PC-9 (cell line): ENCODE measurements around the gene CMTM6. TPM values are rescaled to one million over a fixed set of nuclear protein-coding genes. Genes with fewer than 3 reads are reported as not detected.

Experiments used
- BruUV-seq: library from RNA; stranded (reverse); fragments of 400-500 nt; replicated peaks from 2 replicates; lab custom pipeline; 2021; lab: Mats Ljungman, UMichigan
- CTCF ChIA-PET: fragments of 300-600 bp; sonication (Branson Sonifier 250); formaldehyde crosslinking; loops from one replicate; lab custom pipeline; 2022; ENCODE audit warnings: antibody characterized with exemption; lab: Charles Lee
- POLR2A ChIA-PET: fragments of 300-600 bp; sonication (Branson Sonifier 250); formaldehyde crosslinking; loops from one replicate; lab custom pipeline; 2022; ENCODE audit warnings: antibody characterized with exemption; ENCODE audit not compliant: unreplicated experiment; lab: Charles Lee
- DNase-seq, 2 experiments: peaks; one replicate each; pipeline versions ENCODE4 v3.0.0 to v3.0.0-alpha.2; 2015 to 2022; ENCODE audit warnings: mixed read lengths in 1 of 2
- H2AFZ ChIP-seq: fragments of 200-600 bp; sonication (generic); 2 replicates; pipeline ENCODE4 v1.8.1; 2017; ENCODE audit warnings: antibody characterized with exemption
- H3F3A ChIP-seq: fragments of 200-600 bp; sonication (generic); 2 replicates; pipeline ENCODE4 v1.8.1; 2017; ENCODE audit warnings: antibody characterized with exemption, mild to moderate bottlenecking, low read depth; ENCODE audit not compliant: insufficient read depth
- H3K27ac ChIP-seq: fragments of 200-600 bp; sonication (generic); 2 replicates; pipeline ENCODE4 v1.6.1; 2016; ENCODE audit warnings: mixed run types
- H3K27me3 ChIP-seq: fragments of 200-600 bp; sonication (generic); 2 replicates; pipeline ENCODE4 v1.6.1; 2016; ENCODE audit warnings: low read depth, mixed run types; ENCODE audit not compliant: insufficient read depth
- H3K36me3 ChIP-seq: fragments of 200-600 bp; sonication (generic); 2 replicates; pipeline ENCODE4 v1.6.1; 2016; ENCODE audit warnings: low read depth, mixed run types
- H3K4me1 ChIP-seq: fragments of 200-600 bp; sonication (generic); replicated peaks from 2 replicates; pipeline ENCODE4 v1.6.1; 2016; ENCODE audit warnings: mixed run types; ENCODE audit not compliant: insufficient read depth
- H3K4me2 ChIP-seq: fragments of 200-600 bp; sonication (generic); 2 replicates; pipeline ENCODE4 v1.6.1; 2017; ENCODE audit warnings: mixed run types
- H3K4me3 ChIP-seq: fragments of 200-600 bp; sonication (generic); 2 replicates; pipeline ENCODE4 v1.6.1; 2016; ENCODE audit warnings: mixed run types
- H3K79me2 ChIP-seq: fragments of 200-600 bp; sonication (generic); 2 replicates; pipeline ENCODE4 v1.6.1; 2017; ENCODE audit warnings: low read depth, mixed run types
- H3K9me2 ChIP-seq: fragments of 200-600 bp; sonication (generic); 2 replicates; pipeline ENCODE4 v1.8.1; 2017; ENCODE audit warnings: mild to moderate bottlenecking; ENCODE audit not compliant: insufficient read depth
- H3K9me3 ChIP-seq: fragments of 200-600 bp; sonication (generic); 2 replicates; pipeline ENCODE4 v1.8.1; 2016; ENCODE audit warnings: low read depth; ENCODE audit not compliant: insufficient read depth
- H4K20me1 ChIP-seq: fragments of 200-600 bp; sonication (generic); 2 replicates; pipeline ENCODE4 v1.8.1; 2017; ENCODE audit not compliant: insufficient read depth
- EZH2 ChIP-seq: fragments of 200-600 bp; sonication (generic); IDR thresholded peaks from 2 replicates; pipeline ENCODE4 v1.8.0; 2017; ENCODE audit warnings: antibody characterized with exemption, low read depth
- intact Hi-C: fragments of 100-400 bp; cut with micrococcal nuclease; formaldehyde crosslinking; loops from one replicate; pipeline ENCODE4 v1.10.0; 2022; ENCODE audit not compliant: unreplicated experiment
- total RNA-seq: library from RNA; stranded (reverse); gene quantifications from 2 replicates; pipeline ENCODE4 v1.2.3, GENCODE V29; 2021
- TF ChIP-seq, protein P1 (sequence below): fragments of 200-600 bp; sonication (generic); conservative IDR thresholded peaks from 2 replicates; pipeline ENCODE4 v1.6.1; 2017; ENCODE audit warnings: mixed run types, antibody characterized with exemption, mild to moderate bottlenecking, moderate library complexity

The CMTM6 gene
- total RNA-seq, 1 experiment from 2014 or later, result 69.4 TPM

- no peak for TF ChIP-seq EZH2
- TF ChIP-seq, protein P1, sequence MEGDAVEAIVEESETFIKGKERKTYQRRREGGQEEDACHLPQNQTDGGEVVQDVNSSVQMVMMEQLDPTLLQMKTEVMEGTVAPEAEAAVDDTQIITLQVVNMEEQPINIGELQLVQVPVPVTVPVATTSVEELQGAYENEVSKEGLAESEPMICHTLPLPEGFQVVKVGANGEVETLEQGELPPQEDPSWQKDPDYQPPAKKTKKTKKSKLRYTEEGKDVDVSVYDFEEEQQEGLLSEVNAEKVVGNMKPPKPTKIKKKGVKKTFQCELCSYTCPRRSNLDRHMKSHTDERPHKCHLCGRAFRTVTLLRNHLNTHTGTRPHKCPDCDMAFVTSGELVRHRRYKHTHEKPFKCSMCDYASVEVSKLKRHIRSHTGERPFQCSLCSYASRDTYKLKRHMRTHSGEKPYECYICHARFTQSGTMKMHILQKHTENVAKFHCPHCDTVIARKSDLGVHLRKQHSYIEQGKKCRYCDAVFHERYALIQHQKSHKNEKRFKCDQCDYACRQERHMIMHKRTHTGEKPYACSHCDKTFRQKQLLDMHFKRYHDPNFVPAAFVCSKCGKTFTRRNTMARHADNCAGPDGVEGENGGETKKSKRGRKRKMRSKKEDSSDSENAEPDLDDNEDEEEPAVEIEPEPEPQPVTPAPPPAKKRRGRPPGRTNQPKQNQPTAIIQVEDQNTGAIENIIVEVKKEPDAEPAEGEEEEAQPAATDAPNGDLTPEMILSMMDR, result no peak
- Histone ChIP-seq H3K27me3 (no peaks in the 10 kb centered on the region), H2AFZ (no peak overlapping the region), H3K9me3 (no peaks in the 10 kb centered on the region), H3F3A (no peaks in the 10 kb centered on the region), H3K4me3 (no peak overlapping the region), H3K4me1 (no peaks in the 10 kb centered on the region), H4K20me1 (no peaks in the 10 kb centered on the region), H3K36me3 (no peaks in the 10 kb centered on the region), H3K79me2 (no peaks in the 10 kb centered on the region), H3K9me2 (no peaks in the 10 kb centered on the region), H3K27ac (no peak overlapping the region), H3K4me2 (no peak overlapping the region)
- intact Hi-C loops, result no loop called here
- DNase-seq, result no peak
- ChIA-PET POLR2A (interaction anchor here (0.6 kb wide), 1 partner anchor 46 kb away, joined by 4 read pairs; no protein-coding TSS in a partner anchor), CTCF (no interaction called here)
- no TSS peak for BruUV-seq
Measured at GRCh38 chr3:32456429-32457130, 46.1 kb downstream of the CMTM6 start.

- TF ChIP-seq EZH2, result no peak
- TF ChIP-seq, protein P1, result no peak
- DNase-seq, result no peak
- Histone ChIP-seq H3K9me2 (no peaks in the 10 kb centered on the region), H3K36me3 (no peaks in the 10 kb centered on the region), H3K4me1 (no peaks in the 10 kb centered on the region), H4K20me1 (no peaks in the 10 kb centered on the region), H3K79me2 (no peaks in the 10 kb centered on the region), H2AFZ (no peak overlapping the region), H3K4me2 (no peak overlapping the region), H3F3A (no peaks in the 10 kb centered on the region), H3K4me3 (no peak overlapping the region), H3K27me3 (no peaks in the 10 kb centered on the region), H3K9me3 (no peaks in the 10 kb centered on the region), H3K27ac (no peak overlapping the region)
- intact Hi-C loops, result no loop called here
- BruUV-seq, result no TSS peak
- POLR2A ChIA-PET, result interaction anchor here (0.6 kb wide), 1 partner anchor 46 kb away, joined by 4 read pairs; no protein-coding TSS in a partner anchor
- CTCF ChIA-PET, result interaction anchor here (0.6 kb wide), 1 partner anchor 18 kb away, joined by 4 read pairs; no protein-coding TSS in a partner anchor
Measured at GRCh38 chr3:32455609-32456428, 46.8 kb downstream of the CMTM6 start.

DNA sequence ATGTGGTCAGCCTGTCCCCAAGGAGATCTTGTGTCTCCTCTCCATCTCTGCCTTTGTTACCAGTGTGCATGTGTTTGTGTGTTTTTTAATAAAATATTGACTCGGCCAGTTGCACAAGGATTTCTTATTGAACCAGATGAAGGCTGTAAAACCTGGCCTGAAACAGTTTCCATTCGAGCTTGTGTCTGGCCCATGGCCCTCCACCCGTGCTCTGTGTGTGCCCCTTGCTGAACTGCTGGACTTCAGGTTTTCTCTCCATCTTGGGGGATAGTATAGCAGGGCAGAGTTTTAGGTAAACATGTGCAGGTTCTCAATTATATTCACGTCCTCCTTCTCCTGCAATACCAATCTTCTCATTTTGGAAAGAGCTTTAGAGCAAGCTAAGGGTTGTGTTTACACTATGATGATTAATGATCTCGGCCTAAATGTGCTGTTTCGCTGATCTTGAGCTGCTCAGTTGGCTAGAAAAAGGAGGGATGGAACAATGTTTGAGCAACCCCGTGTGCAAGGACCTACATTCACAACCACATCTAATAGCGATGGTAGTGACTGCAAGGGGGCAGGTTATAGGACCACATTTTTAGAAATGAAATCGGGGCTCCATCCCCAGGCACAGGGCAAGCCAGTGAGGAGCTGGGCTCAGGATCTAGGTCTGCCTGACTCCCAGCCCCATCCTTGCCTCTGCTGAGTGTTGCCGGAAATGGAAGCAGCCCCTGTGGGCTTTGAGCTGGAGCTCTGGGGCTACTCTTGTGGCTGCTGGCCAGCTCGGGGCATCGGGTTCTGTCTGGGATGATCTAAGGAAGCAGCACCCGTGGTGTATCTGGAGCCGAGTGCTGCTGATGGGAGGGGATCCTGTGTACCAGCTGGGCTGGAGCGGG, 47.7 kb downstream of the CMTM6 start:
- no peak overlapping the region for H3K27ac ChIP-seq
- no peaks in the 10 kb centered on the region for H3K36me3 ChIP-seq
- H3K27me3 ChIP-seq, result no peaks in the 10 kb centered on the region
- DNase-seq, result no peak
- BruUV-seq, result no TSS peak
- H3K9me2 ChIP-seq, result no peaks in the 10 kb centered on the region
- no peak overlapping the region for H2AFZ ChIP-seq
- TF ChIP-seq, protein P1, result no peak
- TF ChIP-seq EZH2, result no peak
- intact Hi-C loops, result no loop called here
- H3K9me3 ChIP-seq, result no peaks in the 10 kb centered on the region
- no peaks in the 10 kb centered on the region for H3K79me2 ChIP-seq
- no peak overlapping the region for H3K4me2 ChIP-seq
- no peak overlapping the region for H3K4me3 ChIP-seq
- H3F3A ChIP-seq, result no peaks in the 10 kb centered on the region
- ChIA-PET CTCF (interaction anchor here (0.6 kb wide), 1 partner anchor 17 kb away, joined by 4 read pairs; no protein-coding TSS in a partner anchor), POLR2A (interaction anchor here (0.5 kb wide), 1 partner anchor 539 kb away, joined by 5 read pairs; no protein-coding TSS in a partner anchor)
- no peaks in the 10 kb centered on the region for H4K20me1 ChIP-seq
- H3K4me1 ChIP-seq, result no peaks in the 10 kb centered on the region
